NB4 (cell line): Measurements from ENCODE around the gene ALDH5A1.

Experiments
- DNase-seq: peaks from one replicate; pipeline ENCODE4 v3.0.0; 2010; ENCODE audit warnings: low read depth
- H3K4me3 ChIP-seq: one replicate; pipeline ENCODE4 v1.5.1; 2011; ENCODE audit warnings: mild to moderate bottlenecking, low read depth, low read length, moderate library complexity
- CTCF ChIP-seq: IDR thresholded peaks from one replicate; pipeline ENCODE4 v1.5.1; 2012; ENCODE audit warnings: low read depth, low read length
- MAX ChIP-seq: IDR thresholded peaks from 2 replicates; pipeline ENCODE4 v1.6.1; 2011; ENCODE audit warnings: low read depth, low read length
- MYC ChIP-seq: IDR thresholded peaks from 2 replicates; pipeline ENCODE4 v1.6.1; 2011; ENCODE audit warnings: low read depth, low read length
- POLR2A ChIP-seq: IDR thresholded peaks from 2 replicates; pipeline ENCODE4 v1.6.1; 2011; ENCODE audit warnings: mild to moderate bottlenecking; ENCODE audit not compliant: insufficient read length; ENCODE audit errors: extremely low read depth

The ALDH5A1 gene

GRCh38 chr6:24494821-24495795 lies at the start of gene ALDH5A1:
ALDH5A1 (plus strand) TSS chr6:24494969; CDS start chr6:24494997, 28 bp downstream.
- peak within 1 kb of the TSS; percentile 62 for H3K4me3 ChIP-seq
- DNase-seq, result peak; percentile 90
- peak; percentile 37 for TF ChIP-seq POLR2A
- TF ChIP-seq MAX, result peak; percentile 87
- peak; percentile 66; the same call in 1 of the 2 replicates for TF ChIP-seq MYC
- TF ChIP-seq CTCF, result peak; percentile 17

GRCh38 chr6:24445704-24446103 lies 49.1 kb upstream of the ALDH5A1 start:
- no peak overlapping the region for H3K4me3 ChIP-seq
- DNase-seq, result no peak
- TF ChIP-seq CTCF (no peak), MYC (no peak), POLR2A (no peak), MAX (no peak)

GRCh38 chr6:24446670-24447069 lies 48.1 kb upstream of the ALDH5A1 start:
- H3K4me3 ChIP-seq, result no peak overlapping the region
- no peak for DNase-seq
- TF ChIP-seq MAX, result no peak

GRCh38 chr6:24448396-24448795 lies 46.4 kb upstream of the ALDH5A1 start:
- no peak overlapping the region for H3K4me3 ChIP-seq
- DNase-seq, result no peak
- TF ChIP-seq MAX (no peak), CTCF (no peak), POLR2A (no peak), MYC (no peak)

- TF ChIP-seq MAX (no peak), MYC (no peak), POLR2A (no peak), CTCF (no peak)
- no peak for DNase-seq
- no peak overlapping the region for H3K4me3 ChIP-seq
Measured at GRCh38 chr6:24448828-24449525, 45.8 kb upstream of the ALDH5A1 start.
